KMS-11 (cell line): ENCODE results near the gene UBA52.
A peak's percentile ranks its signal among the peaks of the same experiment; 100 is the strongest.
"Not testable (repeated sequence)": the region's sequence is repeated elsewhere in the genome, so short reads cannot be mapped to it uniquely, and the experiment has no call there.

Source experiments
- H2AFZ ChIP-seq: fragments of 200-600 bp; sonication (generic); 2 replicates; pipeline ENCODE4 v1.6.1; 2016; ENCODE audit warnings: antibody characterized with exemption, mixed run types, low read depth
- H3K27ac ChIP-seq: fragments of 200-600 bp; sonication (generic); 2 replicates; pipeline ENCODE4 v1.6.1; 2016; ENCODE audit warnings: mild to moderate bottlenecking, mixed run types
- H3K27me3 ChIP-seq: fragments of 200-600 bp; sonication (generic); 2 replicates; pipeline ENCODE4 v1.6.1; 2017; ENCODE audit warnings: mild to moderate bottlenecking, low read depth, mixed run types, moderate library complexity; ENCODE audit not compliant: insufficient read depth
- H3K36me3 ChIP-seq: fragments of 200-600 bp; sonication (generic); 2 replicates; pipeline ENCODE4 v1.6.1; 2017; ENCODE audit warnings: mild to moderate bottlenecking, mixed run types; ENCODE audit not compliant: insufficient read depth
- H3K4me1 ChIP-seq: fragments of 200-600 bp; sonication (generic); 2 replicates; pipeline ENCODE4 v1.6.1; 2016; ENCODE audit warnings: mild to moderate bottlenecking, low read depth, mixed run types; ENCODE audit not compliant: poor library complexity, severe bottlenecking
- H3K4me2 ChIP-seq: fragments of 200-600 bp; sonication (generic); 2 replicates; pipeline ENCODE4 v1.7.0; 2016; ENCODE audit warnings: mild to moderate bottlenecking, mixed run types
- H3K4me3 ChIP-seq: fragments of 200-600 bp; sonication (generic); IDR thresholded peaks from 2 replicates; pipeline ENCODE4 v1.6.1; 2017; ENCODE audit warnings: low read depth, low read length, mixed read lengths; ENCODE audit not compliant: insufficient read depth
- H3K79me2 ChIP-seq: fragments of 200-600 bp; sonication (generic); 2 replicates; pipeline ENCODE4 v1.6.1; 2016; ENCODE audit warnings: low read depth, mixed run types; ENCODE audit not compliant: insufficient read depth
- H3K9ac ChIP-seq: fragments of 200-600 bp; sonication (generic); 2 replicates; pipeline ENCODE4 v1.6.1; 2016; ENCODE audit warnings: mild to moderate bottlenecking, mixed run types
- H4K20me1 ChIP-seq: fragments of 200-600 bp; sonication (generic); 2 replicates; pipeline ENCODE4 v1.6.1; 2016; ENCODE audit warnings: mild to moderate bottlenecking, mixed run types; ENCODE audit not compliant: insufficient read depth
- TF ChIP-seq, protein P1 (sequence below): fragments of 200-600 bp; sonication (generic); conservative IDR thresholded peaks from 2 replicates; pipeline ENCODE4 v1.6.1; 2017; ENCODE audit warnings: low read depth, mild to moderate bottlenecking, antibody characterized with exemption, low read length, moderate library complexity, mixed read lengths

The UBA52 gene

DNA sequence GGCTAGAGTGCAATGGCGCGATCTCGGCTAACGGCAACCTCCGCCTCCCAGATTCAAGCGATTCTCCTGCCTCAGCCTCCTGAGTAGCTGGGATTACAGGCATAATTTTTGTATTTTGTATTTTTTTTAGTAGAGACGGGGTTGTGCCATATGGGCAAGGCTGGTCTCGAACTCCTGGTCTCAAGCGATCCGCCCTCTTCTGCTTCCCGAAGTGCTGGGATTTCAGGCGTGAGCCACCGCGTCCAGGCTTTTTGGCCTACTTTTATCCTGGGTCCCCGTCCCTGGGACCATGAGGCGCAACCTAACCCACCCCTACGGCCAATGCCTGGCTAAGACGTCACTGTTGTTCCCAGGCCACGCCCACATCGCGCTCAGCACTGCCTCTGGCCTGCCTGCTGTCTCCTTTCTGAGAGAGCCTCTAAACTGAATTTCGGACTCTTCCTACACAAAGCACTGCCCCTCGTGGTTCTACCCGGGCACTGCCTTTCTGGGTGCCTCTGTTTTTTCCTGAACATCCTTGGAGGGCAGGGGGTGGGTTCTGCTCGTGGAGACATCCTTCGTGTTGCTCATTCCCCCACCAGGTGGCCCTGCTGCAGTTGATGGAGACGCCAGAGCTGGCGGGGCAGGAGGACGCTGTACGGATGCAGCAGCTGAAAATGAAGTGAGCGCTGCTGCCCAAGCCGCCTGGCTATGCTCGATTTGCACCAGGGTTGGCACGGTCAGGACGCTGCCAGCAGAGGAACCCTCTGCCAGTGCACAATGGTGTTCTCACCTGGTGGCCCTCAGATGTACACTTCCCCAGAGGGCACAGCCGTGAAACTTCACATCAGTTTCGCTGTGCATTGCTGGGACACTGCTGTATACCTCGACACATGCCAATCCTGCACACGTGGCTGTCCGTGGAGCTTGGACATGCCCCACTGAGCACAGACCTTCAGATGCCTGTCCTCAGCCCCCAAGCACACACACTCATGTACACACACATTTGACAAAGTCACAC is 18.9 kb downstream of the UBA52 start:
- peak overlapping the region; percentile 99; the same call in 1 of the 2 replicates for H3K4me2 ChIP-seq
- H3K79me2 ChIP-seq = peaks cover 10% of the 10 kb centered on the region
- no peak overlapping the region; the same call in 1 of the 2 replicates for H3K27ac ChIP-seq
- no peak overlapping the region for H3K9ac ChIP-seq
- TF ChIP-seq, protein P1, sequence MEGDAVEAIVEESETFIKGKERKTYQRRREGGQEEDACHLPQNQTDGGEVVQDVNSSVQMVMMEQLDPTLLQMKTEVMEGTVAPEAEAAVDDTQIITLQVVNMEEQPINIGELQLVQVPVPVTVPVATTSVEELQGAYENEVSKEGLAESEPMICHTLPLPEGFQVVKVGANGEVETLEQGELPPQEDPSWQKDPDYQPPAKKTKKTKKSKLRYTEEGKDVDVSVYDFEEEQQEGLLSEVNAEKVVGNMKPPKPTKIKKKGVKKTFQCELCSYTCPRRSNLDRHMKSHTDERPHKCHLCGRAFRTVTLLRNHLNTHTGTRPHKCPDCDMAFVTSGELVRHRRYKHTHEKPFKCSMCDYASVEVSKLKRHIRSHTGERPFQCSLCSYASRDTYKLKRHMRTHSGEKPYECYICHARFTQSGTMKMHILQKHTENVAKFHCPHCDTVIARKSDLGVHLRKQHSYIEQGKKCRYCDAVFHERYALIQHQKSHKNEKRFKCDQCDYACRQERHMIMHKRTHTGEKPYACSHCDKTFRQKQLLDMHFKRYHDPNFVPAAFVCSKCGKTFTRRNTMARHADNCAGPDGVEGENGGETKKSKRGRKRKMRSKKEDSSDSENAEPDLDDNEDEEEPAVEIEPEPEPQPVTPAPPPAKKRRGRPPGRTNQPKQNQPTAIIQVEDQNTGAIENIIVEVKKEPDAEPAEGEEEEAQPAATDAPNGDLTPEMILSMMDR = no peak
- H3K4me3 ChIP-seq = no peak overlapping the region
- H4K20me1 ChIP-seq = no peaks in the 10 kb centered on the region
- H3K27me3 ChIP-seq = peaks cover 3% of the 10 kb centered on the region; the same call in 1 of the 2 replicates
- peaks cover 20% of the 10 kb centered on the region for H3K4me1 ChIP-seq
- H2AFZ ChIP-seq = no peak overlapping the region
- H3K36me3 ChIP-seq = no peaks in the 10 kb centered on the region

DNA sequence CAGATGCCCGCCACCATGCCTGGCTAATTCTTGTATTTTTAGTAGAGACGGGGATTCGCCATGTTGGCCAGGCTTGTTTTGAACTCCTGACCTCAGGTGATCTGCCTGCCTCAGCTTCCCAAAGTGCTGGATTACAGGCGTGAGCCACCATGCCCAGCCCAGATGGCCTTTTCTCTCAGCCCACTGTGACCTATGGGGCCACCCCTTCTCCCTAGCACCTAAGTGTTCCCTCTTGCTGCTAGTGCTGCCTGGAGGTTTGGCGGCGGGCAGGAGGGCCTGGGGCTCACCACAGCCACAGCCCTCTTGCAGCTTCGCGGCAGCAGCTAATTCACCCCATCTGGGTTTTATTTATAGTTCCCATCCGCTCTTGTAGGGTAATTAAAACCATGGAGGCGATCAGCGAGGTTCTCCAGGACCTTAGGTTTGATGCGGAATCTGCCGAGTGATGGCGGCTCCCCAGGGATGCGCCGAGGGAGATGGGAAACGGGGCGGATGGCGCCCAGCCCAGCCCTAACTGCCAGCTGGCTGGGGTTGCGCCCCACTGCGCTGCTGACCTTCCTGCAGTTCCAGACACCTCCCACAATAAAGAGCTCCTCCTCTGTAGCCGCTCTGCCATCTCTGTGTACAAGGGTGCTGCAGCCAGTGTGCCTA is 20.2 kb downstream of the UBA52 start:
- TF ChIP-seq, protein P1 = no peak

DNA sequence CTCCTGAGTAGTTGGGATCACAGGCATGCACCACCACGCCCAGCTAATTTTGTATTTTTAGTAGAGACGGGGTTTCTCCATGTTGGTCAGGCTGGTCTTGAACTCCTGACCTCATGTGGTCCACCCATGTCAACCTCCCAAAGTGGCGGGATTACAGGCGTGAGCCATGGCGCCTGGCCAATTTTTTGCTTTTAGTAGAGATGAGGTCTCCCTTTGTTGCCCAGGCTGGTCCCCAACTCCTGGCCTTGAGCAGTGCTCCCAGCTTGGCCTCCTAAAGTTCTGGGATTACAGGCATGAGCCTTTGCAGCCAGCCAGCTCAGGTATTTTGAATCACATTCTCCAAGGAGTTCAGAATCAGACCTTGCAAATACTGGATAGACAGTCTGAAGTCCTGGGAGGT is 21.1 kb downstream of the UBA52 start:
- H3K9ac ChIP-seq, H2AFZ ChIP-seq, H3K4me3 ChIP-seq, H4K20me1 ChIP-seq, H3K27ac ChIP-seq, H3K36me3 ChIP-seq, H3K79me2 ChIP-seq, H3K4me2 ChIP-seq: not testable (repeated sequence)
- H3K27me3 ChIP-seq = peaks cover 12% of the 10 kb centered on the region; the same call in 1 of the 2 replicates
- peaks cover 17% of the 10 kb centered on the region for H3K4me1 ChIP-seq

More for the DNA sequence above, 20.2 kb downstream of the UBA52 start:
- H3K27ac ChIP-seq = no peak overlapping the region
- no peak overlapping the region for H2AFZ ChIP-seq
- H3K79me2 ChIP-seq = peaks cover 10% of the 10 kb centered on the region
- no peaks in the 10 kb centered on the region for H4K20me1 ChIP-seq
- H3K4me1 ChIP-seq = peaks cover 20% of the 10 kb centered on the region
- no peak overlapping the region for H3K4me2 ChIP-seq
- H3K27me3 ChIP-seq = peaks cover 5% of the 10 kb centered on the region; the same call in 1 of the 2 replicates
- H3K9ac ChIP-seq = no peak overlapping the region
- no peak overlapping the region for H3K4me3 ChIP-seq
- no peaks in the 10 kb centered on the region for H3K36me3 ChIP-seq

DNA sequence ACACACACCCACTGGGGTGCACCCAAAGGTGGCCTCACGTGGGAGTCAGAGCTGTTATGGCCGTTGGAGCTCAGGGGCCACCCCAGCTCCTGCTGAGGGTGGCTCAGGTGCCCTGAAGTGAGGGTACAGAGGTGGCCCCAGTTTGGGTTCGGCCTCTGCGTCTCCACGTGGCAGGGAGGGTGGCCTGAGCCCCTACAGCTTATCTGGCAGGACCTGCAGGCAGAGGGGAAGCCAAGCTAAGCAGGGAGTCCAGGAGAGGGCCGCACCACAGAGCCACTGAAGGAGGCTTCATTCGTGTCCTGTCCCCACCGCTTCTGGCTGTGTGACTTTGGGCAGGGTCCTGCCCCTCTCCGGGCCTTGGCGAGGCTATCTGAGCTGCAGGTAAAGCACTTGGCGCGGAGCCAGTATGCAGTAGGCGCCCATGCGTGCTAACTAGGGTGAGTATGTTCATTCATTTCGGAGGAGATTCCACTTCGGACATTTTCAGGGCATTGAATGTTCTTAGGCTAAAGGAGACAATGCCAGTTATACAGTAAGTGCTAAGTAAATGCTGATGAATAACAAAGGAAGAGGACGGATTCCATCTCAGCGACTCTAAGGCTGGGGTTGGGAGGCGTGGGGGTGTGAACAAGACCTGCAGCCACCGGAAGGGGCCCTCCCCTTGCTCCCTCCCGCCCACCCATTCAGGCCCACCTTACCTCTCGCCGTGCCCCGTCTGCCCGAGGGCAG is 21.9 kb downstream of the UBA52 start:
- Histone ChIP-seq H3K27me3 (peaks cover 18% of the 10 kb centered on the region; the same call in 1 of the 2 replicates), H2AFZ (no peak overlapping the region), H3K4me1 (peaks cover 11% of the 10 kb centered on the region), H3K36me3 (no peaks in the 10 kb centered on the region), H3K4me2 (no peak overlapping the region), H3K79me2 (peaks cover 10% of the 10 kb centered on the region), H3K4me3 (no peak overlapping the region), H3K9ac (no peak overlapping the region), H4K20me1 (no peaks in the 10 kb centered on the region), H3K27ac (no peak overlapping the region)
- TF ChIP-seq, protein P1 = no peak
